ENCODE data around the gene CACNA1F.

The CACNA1F gene

DNA sequence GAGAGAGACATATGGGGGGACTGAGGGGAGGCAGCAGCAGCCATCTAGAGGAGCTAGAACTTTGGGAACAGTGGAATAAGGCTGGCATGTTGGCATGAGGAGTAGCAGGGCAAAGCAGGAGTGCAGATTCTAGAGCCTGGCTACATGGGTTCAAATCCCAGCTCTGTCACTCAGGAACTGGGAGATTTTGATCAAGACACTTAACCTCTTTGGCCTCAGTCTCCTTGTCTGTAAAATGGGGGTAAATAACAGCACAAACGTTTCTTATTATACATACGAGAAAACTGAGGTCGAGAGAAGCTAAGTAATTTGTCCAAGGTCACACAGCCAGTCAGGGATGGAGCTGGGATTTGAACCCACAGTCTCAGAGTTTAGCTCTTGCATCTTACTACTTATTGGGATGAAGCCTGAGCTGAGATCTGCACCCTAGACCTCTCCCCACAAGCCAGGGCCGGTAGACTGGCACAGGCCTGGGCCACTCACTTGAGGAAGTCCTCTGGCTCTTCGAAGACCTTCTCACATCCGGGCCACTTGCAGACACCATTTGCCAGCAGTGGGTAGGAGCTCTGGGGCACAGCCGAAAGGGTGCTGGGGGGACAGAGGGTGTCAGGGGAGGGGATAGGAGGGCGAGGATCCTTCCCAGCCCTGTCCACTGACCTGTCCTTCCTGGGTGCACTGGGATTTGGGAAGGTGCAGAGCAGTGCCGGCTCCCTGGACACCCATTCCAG, 23.3 kb upstream of the CACNA1F start:
- Histone ChIP-seq H3K9me2 (replicated peaks; ENCODE audit: low read depth, low read length) (no peaks in the 10 kb centered on the region), H3K9ac (ENCODE audit: low read depth, low read length, poor library complexity, severe bottlenecking) (no peak overlapping the region), H2AFZ (ENCODE audit: low read length) (no peak overlapping the region), H3K4me3 (ENCODE audit: low read length, poor library complexity, severe bottlenecking) (no peak overlapping the region), H3F3A (ENCODE audit: low read depth) (no peaks in the 10 kb centered on the region), H3K4me2 (ENCODE audit: low read depth, low read length, poor library complexity, severe bottlenecking) (no peak overlapping the region), H3K9me3 (ENCODE audit: insufficient read depth, low read depth, low read length) (no peaks in the 10 kb centered on the region), H4K20me1 (ENCODE audit: insufficient read depth, low read length, poor library complexity, severe bottlenecking) (no peaks in the 10 kb centered on the region), H3K4me1 (ENCODE audit: insufficient read depth, low read length, poor library complexity, severe bottlenecking) (no peaks in the 10 kb centered on the region), H3K79me2 (ENCODE audit: insufficient read depth, low read length) (no peaks in the 10 kb centered on the region), H3K27me3 (ENCODE audit: insufficient read depth, low read length, poor library complexity, severe bottlenecking) (no peaks in the 10 kb centered on the region), H3K36me3 (ENCODE audit: insufficient read depth, low read length) (no peaks in the 10 kb centered on the region)
- TF ChIP-seq EZH2phosphoT487 (IDR thresholded peaks at IDR 0.05; ENCODE audit: borderline replicate concordance) (no peak), CTCF (conservative IDR thresholded peaks at IDR 0.05; ENCODE audit: low read length) (no peak)

- H3K4me2 ChIP-seq (ENCODE audit: low read depth, low read length, poor library complexity, severe bottlenecking): no peak overlapping the region
- no peak overlapping the region for H3K4me3 ChIP-seq (ENCODE audit: low read length, poor library complexity, severe bottlenecking)
- no peak overlapping the region for H3K9ac ChIP-seq (ENCODE audit: low read depth, low read length, poor library complexity, severe bottlenecking)
- no peaks in the 10 kb centered on the region for H3K27me3 ChIP-seq (ENCODE audit: insufficient read depth, low read length, poor library complexity, severe bottlenecking)
- no peaks in the 10 kb centered on the region for H3K79me2 ChIP-seq (ENCODE audit: insufficient read depth, low read length)
- H3K9me3 ChIP-seq (ENCODE audit: insufficient read depth, low read depth, low read length): no peaks in the 10 kb centered on the region
- no peak overlapping the region for H2AFZ ChIP-seq (ENCODE audit: low read length)
- H3F3A ChIP-seq (ENCODE audit: low read depth): no peaks in the 10 kb centered on the region
- H3K9me2 ChIP-seq (replicated peaks; ENCODE audit: low read depth, low read length): no peaks in the 10 kb centered on the region
- no peak for TF ChIP-seq EZH2phosphoT487 (IDR thresholded peaks at IDR 0.05; ENCODE audit: borderline replicate concordance)
- no peak for TF ChIP-seq CTCF (conservative IDR thresholded peaks at IDR 0.05; ENCODE audit: low read length)
- no peaks in the 10 kb centered on the region for H3K36me3 ChIP-seq (ENCODE audit: insufficient read depth, low read length)
- no peaks in the 10 kb centered on the region for H4K20me1 ChIP-seq (ENCODE audit: insufficient read depth, low read length, poor library complexity, severe bottlenecking)
- H3K4me1 ChIP-seq (ENCODE audit: insufficient read depth, low read length, poor library complexity, severe bottlenecking): no peaks in the 10 kb centered on the region
Observed at GRCh38 chrX:49254639-49255038, 21.5 kb upstream of the CACNA1F start.

- Histone ChIP-seq H3K4me1 (ENCODE audit: insufficient read depth, low read length, poor library complexity, severe bottlenecking) (no peaks in the 10 kb centered on the region), H3K9me2 (replicated peaks; ENCODE audit: low read depth, low read length) (no peaks in the 10 kb centered on the region), H3K4me2 (ENCODE audit: low read depth, low read length, poor library complexity, severe bottlenecking) (no peak overlapping the region), H3K36me3 (ENCODE audit: insufficient read depth, low read length) (no peaks in the 10 kb centered on the region), H3K4me3 (ENCODE audit: low read length, poor library complexity, severe bottlenecking) (no peak overlapping the region), H2AFZ (ENCODE audit: low read length) (no peak overlapping the region), H3K27me3 (ENCODE audit: insufficient read depth, low read length, poor library complexity, severe bottlenecking) (no peaks in the 10 kb centered on the region), H3K79me2 (ENCODE audit: insufficient read depth, low read length) (no peaks in the 10 kb centered on the region), H3K9me3 (ENCODE audit: insufficient read depth, low read depth, low read length) (no peaks in the 10 kb centered on the region), H4K20me1 (ENCODE audit: insufficient read depth, low read length, poor library complexity, severe bottlenecking) (no peaks in the 10 kb centered on the region), H3F3A (ENCODE audit: low read depth) (no peaks in the 10 kb centered on the region), H3K9ac (ENCODE audit: low read depth, low read length, poor library complexity, severe bottlenecking) (no peak overlapping the region)
- TF ChIP-seq EZH2phosphoT487 (IDR thresholded peaks at IDR 0.05; ENCODE audit: borderline replicate concordance) (no peak), CTCF (conservative IDR thresholded peaks at IDR 0.05; ENCODE audit: low read length) (no peak)
Observed at GRCh38 chrX:49251325-49251724, 18.2 kb upstream of the CACNA1F start.
